Spleen (tissue), 3 donors: ENCODE measurements around the gene TAB2.

ENCODE experiments used
- POLR2A ChIP-seq, 3 donors: fragments of 450-650 bp; IDR thresholded peaks; one replicate each; pipeline ENCODE4 v1.5.1; 2017; ENCODE audit warnings: antibody characterized with exemption in 3 of 3, mild to moderate bottlenecking in 1 of 3
- POLR2AphosphoS5 ChIP-seq, 3 donors: sonication (generic); formaldehyde crosslinking; IDR thresholded peaks; one replicate each; pipeline ENCODE4 v1.5.1; 2017; ENCODE audit warnings: antibody characterized with exemption in 3 of 3

GRCh38 chr6:149385998-149386646, 68.6 kb downstream of the TAB2 start:
- TF ChIP-seq POLR2A (IDR thresholded peaks at IDR 0.05) (no peak), POLR2AphosphoS5 (IDR thresholded peaks at IDR 0.05) (no peak)
